ENCODE results near the gene AKAP8.
"Not testable (repeated sequence)": the region's sequence is repeated elsewhere in the genome, so short reads cannot be mapped to it uniquely, and the experiment has no call there.

Gene AKAP8

DNA sequence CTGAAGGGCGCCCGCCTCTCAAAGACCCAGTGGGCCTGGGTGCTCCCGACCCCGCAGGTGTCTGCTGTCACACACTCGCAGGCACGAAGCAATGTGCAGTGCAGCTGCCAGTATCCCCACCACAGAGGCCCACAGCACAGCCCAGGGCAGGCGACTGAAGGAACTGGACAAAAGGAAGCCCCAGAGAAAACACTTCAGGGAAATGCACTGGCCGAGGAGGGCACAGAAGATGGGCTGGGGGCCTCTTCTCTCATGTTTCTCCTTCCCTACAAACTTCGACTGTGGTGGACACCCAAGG is 10.0 kb downstream of the AKAP8 start:
- no peak overlapping the region for H3K4me3 Mint-ChIP-seq
- H3K9me3 Mint-ChIP-seq, result no peaks in the 10 kb centered on the region
- peaks cover 3% of the 10 kb centered on the region for H3K36me3 Mint-ChIP-seq
- no peaks in the 10 kb centered on the region for H3K27me3 Mint-ChIP-seq
- peaks cover 10% of the 10 kb centered on the region for H3K4me1 Mint-ChIP-seq
- H3K27ac Mint-ChIP-seq, result no peak overlapping the region

DNA sequence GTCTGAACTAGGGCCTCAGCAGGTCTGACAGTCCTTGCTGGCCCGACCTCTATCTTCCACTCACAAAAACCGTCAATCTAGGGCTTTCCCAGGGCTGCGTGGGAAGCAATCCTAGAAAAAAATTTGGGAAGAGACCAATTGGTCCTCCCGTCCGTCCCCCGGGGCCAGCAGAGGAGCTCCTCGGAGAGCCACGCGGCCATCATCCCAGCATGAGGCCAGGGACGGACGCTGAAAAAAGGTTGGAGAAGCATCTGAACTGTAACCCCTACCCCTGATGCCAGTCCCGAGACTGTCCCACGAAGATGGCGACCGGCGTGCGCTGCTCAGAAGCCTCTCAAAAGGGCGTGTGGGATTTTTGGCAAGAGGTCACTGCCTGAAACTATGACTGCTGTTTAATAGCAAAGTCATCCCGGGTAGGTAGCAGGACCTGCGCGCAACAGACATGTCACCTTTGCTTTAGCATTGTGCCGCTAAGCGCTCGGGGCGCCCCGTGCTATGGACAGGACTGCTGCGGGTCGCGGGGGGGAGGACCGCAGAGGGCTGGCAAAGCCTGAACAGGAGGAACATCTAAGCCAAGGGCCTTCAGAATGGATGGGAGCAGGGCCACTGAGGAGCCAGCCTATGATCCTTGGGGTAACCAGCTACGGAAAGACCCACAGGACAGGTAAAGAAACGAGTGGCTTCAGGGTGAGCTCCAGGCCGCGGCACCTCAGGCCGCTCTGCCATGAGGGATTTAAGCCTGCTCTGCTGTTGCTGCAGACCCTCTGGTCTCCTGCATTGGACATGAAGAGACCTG is 10.6 kb downstream of the AKAP8 start:
- Mint-ChIP-seq H3K27ac (no peak overlapping the region), H3K4me1 (peaks cover 9% of the 10 kb centered on the region), H3K27me3 (no peaks in the 10 kb centered on the region), H3K36me3 (peaks cover 3% of the 10 kb centered on the region), H3K9me3 (no peaks in the 10 kb centered on the region), H3K4me3 (no peak overlapping the region)

DNA sequence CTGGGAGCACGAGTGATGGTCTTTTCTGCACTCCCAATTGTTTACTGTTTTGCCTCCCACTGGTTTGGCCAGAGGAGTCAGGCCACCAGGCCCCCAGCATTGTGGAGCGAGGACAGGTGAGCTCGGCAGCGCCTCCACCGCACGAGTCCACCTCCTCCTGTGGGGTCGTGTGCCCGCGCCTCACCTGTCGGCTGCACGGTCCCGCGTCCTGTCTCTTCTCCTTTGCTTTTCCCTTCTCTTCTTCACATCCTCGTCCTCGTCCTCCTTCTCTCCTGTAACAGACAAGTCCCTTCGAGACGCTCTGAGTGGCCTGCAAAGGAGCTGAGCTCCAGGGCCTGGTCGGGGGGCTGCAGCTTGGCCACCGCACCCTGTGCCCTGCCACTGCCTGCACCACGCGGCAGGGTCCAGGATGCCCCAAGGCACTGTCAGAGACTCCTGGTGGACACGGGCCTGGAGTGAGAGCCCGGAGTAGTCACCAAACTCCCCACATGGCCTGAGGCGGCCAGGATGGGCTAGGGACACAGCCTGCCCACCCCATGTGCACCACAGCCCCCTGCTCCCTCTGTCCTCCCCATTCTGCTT is 11.4 kb downstream of the AKAP8 start:
- Mint-ChIP-seq H3K4me1 (peaks cover 6% of the 10 kb centered on the region), H3K9me3 (no peaks in the 10 kb centered on the region), H3K27ac (no peak overlapping the region), H3K27me3 (no peaks in the 10 kb centered on the region), H3K4me3 (no peak overlapping the region), H3K36me3 (peaks cover 6% of the 10 kb centered on the region)

DNA sequence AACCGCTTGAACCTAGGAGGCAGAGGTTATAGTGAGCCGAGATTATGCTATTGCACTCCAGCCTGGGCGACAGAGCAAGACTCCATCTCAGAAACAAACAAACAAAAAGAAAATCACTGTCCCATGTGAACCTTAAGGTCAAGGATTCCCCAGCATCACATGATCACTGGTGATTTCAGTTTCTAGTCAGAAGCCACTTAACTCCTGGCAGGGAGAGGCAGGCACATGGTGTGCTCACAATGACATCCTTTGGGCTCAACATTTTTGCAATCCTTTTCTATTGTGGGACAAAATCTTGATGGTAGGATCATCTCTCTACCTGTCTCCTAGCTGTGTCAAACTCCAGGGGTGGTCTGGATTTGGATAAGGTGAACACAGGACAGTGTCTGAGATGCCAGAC is 12.1 kb downstream of the AKAP8 start:
- Mint-ChIP-seq H3K4me3 (no peak overlapping the region), H3K36me3 (peaks cover 6% of the 10 kb centered on the region), H3K27ac (no peak overlapping the region)

DNA sequence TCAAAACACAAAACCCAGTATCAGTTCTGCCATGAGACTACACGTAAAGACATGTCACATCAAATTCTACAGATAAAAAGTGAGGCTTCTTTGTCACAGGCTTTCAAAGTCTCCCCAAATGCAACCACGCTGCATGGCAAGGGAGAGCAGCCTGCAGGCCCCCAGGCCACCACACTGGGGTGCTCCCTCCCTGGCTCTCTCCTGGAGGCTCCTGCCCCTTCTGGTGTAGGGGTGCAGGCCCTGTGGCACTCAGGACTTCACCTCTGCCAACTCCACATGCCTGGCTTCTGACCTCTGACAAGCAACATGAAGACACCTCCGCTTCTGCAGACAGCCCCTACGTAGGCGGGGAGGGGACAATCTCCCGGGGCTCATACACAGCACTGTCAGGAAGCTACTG is 14.3 kb downstream of the AKAP8 start:
- Mint-ChIP-seq H3K4me1 (no peaks in the 10 kb centered on the region), H3K4me3 (no peak overlapping the region), H3K27me3 (no peaks in the 10 kb centered on the region), H3K36me3 (peaks cover 9% of the 10 kb centered on the region), H3K27ac (no peak overlapping the region), H3K9me3 (no peaks in the 10 kb centered on the region)

More for the DNA sequence above, 12.1 kb downstream of the AKAP8 start:
- Mint-ChIP-seq H3K4me1 (peaks cover 3% of the 10 kb centered on the region), H3K9me3 (no peaks in the 10 kb centered on the region), H3K27me3 (no peaks in the 10 kb centered on the region)

DNA sequence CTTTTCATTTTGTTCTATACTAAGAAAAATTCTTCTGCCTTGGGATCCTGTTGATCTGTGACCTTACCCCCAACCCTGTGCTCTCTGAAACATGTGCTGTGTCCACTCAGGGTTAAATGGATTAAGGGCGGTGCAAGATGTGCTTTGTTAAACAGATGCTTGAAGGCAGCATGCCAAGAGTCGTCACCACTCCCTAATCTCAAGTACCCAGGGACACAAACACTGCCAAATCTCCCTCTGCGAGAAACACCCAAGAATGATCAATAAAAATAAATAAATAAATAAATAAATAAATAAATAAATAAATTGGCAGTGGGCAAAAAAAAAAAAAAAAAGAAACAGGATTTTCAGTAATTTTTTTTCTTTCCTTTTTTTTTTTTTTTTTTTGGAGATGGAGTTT is 15.8 kb downstream of the AKAP8 start:
- H3K27me3 Mint-ChIP-seq, H3K36me3 Mint-ChIP-seq, H3K9me3 Mint-ChIP-seq, H3K4me3 Mint-ChIP-seq, H3K27ac Mint-ChIP-seq, H3K4me1 Mint-ChIP-seq: not testable (repeated sequence)

DNA sequence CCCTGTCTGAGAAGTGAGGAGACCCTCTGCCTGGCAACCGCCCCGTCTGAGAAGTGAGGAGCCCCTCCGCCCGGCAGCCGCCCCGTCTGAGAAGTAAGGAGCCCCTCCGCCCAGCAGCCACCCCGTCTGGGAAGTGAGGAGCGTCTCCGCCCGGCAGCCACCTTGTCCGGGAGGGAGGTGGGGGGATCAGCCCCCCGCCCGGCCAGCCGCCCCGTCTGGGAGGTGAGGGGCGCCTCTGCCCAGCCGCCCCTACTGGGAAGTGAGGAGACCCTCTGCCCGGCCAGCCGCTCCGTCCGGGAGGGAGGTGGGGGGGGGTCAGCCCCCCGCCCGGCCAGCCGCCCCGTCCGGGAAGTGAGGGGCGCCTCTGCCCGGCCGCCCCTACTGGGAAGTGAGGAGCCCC is 16.5 kb downstream of the AKAP8 start:
- not testable (repeated sequence) for H3K4me1 Mint-ChIP-seq, H3K9me3 Mint-ChIP-seq, H3K4me3 Mint-ChIP-seq, H3K36me3 Mint-ChIP-seq, H3K27ac Mint-ChIP-seq, H3K27me3 Mint-ChIP-seq

DNA sequence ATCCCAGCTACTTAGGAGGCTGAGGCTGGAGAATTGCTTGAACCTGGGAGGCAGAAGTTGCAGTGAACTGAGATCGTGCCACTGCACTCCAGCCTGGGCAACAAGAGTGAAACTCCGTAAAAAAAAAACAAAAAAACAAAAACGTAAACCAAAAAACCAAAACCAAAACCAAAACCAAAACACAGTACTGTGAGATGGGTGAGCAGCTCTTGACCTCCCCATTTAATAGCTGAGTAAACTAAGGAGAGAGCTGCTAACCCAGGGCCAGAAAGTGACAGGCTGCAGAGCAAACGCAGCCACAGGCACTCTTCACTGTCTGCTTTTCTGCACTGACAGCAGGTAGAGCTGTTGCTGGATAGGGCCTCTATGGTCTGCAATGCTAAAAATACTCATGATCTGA is 19.6 kb downstream of the AKAP8 start:
- not testable (repeated sequence) for H3K4me1 Mint-ChIP-seq, H3K4me3 Mint-ChIP-seq, H3K9me3 Mint-ChIP-seq, H3K27me3 Mint-ChIP-seq, H3K27ac Mint-ChIP-seq
- H3K36me3 Mint-ChIP-seq, result peaks cover 10% of the 10 kb centered on the region

DNA sequence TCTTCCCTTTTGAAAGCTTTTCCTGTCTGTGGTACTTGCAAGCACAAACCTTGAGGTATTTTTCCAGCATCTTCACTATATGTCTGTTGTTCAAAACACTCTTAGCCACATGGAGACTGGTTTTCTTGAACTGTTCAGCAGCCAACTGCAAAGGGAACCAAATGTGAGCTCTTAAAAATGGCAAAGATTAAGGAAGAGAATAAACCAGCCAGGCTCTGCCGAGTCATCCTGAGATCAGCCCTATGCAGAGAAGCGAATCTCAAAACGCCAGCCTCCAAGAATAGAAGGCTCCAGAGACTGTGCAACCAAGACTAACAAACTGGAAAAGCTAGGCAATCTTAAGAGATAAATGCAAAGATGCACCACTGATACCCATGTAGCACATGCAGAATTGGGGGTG is 20.7 kb downstream of the AKAP8 start:
- H3K27ac Mint-ChIP-seq, result no peak overlapping the region
- H3K27me3 Mint-ChIP-seq, result no peaks in the 10 kb centered on the region
- H3K4me3 Mint-ChIP-seq, result no peak overlapping the region
- H3K36me3 Mint-ChIP-seq, result peaks cover 15% of the 10 kb centered on the region
- no peaks in the 10 kb centered on the region for H3K4me1 Mint-ChIP-seq
- H3K9me3 Mint-ChIP-seq, result no peaks in the 10 kb centered on the region

DNA sequence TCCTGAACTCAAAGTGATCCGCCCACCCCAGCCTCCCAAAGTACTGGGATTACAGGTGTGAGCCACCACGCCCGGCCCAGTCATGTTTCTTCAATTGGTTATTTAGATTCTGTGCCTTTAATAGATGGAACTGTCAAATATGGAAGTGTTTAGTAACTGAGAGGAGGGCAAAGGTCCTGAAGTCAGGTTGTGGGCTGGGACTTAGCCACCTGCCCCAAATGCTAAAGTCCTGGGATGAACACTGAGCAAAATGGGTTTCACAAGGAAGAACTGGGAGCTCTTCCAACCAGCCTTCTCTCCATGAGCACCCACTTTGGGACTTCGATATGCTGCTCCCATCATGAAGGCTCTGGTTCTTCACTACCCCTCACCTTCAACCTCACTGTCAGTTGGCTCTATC is 21.7 kb downstream of the AKAP8 start:
- Mint-ChIP-seq H3K9me3 (no peaks in the 10 kb centered on the region), H3K27ac (no peak overlapping the region), H3K4me3 (no peak overlapping the region), H3K27me3 (no peaks in the 10 kb centered on the region), H3K36me3 (peaks cover 13% of the 10 kb centered on the region), H3K4me1 (no peaks in the 10 kb centered on the region)

DNA sequence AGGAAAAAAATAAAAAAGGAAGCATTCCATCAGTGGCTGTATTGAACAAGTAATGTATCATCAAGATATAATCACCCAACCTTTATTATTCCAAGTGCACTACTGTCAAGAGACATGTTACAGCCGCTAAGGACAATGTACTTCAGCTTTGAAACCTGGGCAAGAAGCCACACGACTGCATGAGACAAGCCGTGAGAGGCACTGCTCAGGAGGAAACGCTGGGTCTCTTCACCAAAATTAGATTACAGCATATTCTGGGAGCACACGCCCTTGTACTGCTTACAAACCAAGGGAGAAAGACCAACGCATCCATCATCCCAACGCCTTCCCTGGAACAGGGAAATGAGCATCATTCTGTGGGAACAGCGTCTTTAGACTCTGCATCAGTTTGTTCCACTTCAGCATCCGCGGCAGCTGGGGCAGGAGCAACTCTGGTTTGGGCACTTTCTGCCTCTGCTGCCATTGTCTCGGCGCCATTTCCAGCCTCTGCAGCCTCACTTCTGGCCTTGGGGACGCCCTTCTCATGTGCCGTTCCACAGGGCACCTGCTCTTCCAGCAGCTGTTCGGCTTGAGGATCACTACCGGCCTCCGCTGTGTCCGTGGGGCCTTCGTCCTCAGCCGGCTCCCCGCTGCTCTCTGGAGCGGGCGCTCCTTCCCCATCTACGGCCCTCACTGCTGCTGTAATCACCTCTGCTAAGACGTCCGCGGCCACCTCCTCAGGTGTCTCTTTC is 24.9 kb downstream of the AKAP8 start:
- no peaks in the 10 kb centered on the region for H3K4me1 Mint-ChIP-seq
- no peak overlapping the region for H3K4me3 Mint-ChIP-seq
- no peaks in the 10 kb centered on the region for H3K27me3 Mint-ChIP-seq
- H3K9me3 Mint-ChIP-seq, result no peaks in the 10 kb centered on the region
- H3K36me3 Mint-ChIP-seq, result peaks cover 10% of the 10 kb centered on the region
- H3K27ac Mint-ChIP-seq, result no peak overlapping the region

DNA sequence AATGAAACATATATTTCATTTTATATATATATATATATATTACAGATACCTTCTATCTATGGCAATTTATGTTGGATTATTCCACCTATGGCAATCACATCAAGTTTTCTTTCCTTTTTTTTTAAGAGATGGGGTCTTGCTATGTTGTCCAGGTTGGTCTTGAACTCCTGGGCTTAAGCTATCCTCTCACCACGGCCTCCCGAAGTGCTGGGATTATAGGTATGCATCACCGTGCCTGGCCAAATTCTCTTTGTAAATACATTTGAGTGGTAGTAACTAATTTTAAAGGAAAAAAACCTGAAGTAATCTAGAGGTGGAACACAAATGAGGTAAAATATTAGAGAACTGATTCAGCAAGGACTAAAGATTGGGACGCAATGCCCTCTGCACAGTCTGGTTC is 25.7 kb downstream of the AKAP8 start:
- H3K27ac Mint-ChIP-seq, result no peak overlapping the region
- no peak overlapping the region for H3K4me3 Mint-ChIP-seq
- H3K36me3 Mint-ChIP-seq, result peaks cover 10% of the 10 kb centered on the region

DNA sequence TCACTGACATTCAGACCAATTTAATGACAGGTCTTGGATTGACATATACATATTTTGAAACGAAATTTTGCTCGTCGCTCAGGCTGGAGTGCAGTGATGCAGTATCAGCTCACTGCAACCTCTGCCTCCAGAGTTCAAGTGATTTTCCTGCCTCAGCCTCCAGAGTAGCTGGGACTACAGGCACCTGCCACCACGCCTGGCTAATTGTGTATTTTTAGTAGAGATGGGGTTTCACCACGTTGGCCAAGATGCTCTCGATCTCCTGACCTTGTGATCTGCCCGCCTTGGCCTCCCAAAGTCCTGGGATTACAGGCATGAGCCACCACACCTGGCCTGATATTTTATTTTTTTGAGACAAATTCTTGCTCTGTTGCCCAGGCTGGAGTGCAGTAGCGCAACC is 27.1 kb downstream of the AKAP8 start:
- H3K9me3 Mint-ChIP-seq, H3K4me3 Mint-ChIP-seq, H3K27ac Mint-ChIP-seq, H3K27me3 Mint-ChIP-seq, H3K4me1 Mint-ChIP-seq, H3K36me3 Mint-ChIP-seq: not testable (repeated sequence)

More for the DNA sequence above, 25.7 kb downstream of the AKAP8 start:
- no peaks in the 10 kb centered on the region for H3K4me1 Mint-ChIP-seq
- no peaks in the 10 kb centered on the region for H3K27me3 Mint-ChIP-seq
- H3K9me3 Mint-ChIP-seq, result no peaks in the 10 kb centered on the region

DNA sequence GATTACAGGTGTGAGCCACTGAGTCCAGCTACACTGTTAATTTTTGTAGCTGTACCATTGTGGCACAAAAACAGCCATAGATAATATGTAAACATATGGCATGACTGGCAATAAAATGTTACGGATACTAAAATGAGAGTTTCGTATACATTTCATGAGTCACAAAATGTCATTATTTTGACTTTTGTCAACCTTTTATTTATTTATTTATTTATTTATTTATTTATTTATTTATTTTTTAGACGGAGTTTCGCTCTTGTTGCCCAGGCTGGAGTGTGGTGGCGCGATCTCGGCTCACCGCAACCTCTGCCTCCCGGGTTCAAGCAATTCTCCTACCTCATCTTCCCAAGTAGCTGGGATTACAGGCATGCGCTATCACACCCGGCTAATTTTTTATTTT is 38.3 kb downstream of the AKAP8 start:
- not testable (repeated sequence) for H3K27ac Mint-ChIP-seq, H3K4me3 Mint-ChIP-seq, H3K27me3 Mint-ChIP-seq, H3K4me1 Mint-ChIP-seq, H3K9me3 Mint-ChIP-seq, H3K36me3 Mint-ChIP-seq

DNA sequence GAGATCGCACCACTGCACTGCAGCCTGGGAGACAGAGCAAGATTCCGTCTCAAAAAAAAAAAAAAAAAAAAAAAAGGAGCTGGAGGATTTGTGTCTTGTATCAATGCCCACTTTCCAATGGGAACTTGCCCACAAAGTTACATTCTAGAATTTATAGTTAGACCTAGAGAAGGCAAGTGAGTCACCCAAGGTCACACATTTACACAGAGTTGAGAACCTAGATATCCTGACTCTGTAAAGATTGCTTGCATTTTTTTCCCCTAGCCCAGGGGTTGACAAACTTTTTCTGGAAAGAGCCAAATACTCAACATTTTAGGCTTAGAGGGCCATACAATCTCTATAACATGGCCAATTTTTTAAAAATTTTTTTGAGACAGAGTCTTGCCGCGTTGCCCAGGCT is 39.5 kb downstream of the AKAP8 start:
- Mint-ChIP-seq H3K27ac (no peak overlapping the region), H3K4me1 (no peaks in the 10 kb centered on the region), H3K4me3 (no peak overlapping the region), H3K9me3 (no peaks in the 10 kb centered on the region), H3K36me3 (peaks cover 1% of the 10 kb centered on the region), H3K27me3 (no peaks in the 10 kb centered on the region)

DNA sequence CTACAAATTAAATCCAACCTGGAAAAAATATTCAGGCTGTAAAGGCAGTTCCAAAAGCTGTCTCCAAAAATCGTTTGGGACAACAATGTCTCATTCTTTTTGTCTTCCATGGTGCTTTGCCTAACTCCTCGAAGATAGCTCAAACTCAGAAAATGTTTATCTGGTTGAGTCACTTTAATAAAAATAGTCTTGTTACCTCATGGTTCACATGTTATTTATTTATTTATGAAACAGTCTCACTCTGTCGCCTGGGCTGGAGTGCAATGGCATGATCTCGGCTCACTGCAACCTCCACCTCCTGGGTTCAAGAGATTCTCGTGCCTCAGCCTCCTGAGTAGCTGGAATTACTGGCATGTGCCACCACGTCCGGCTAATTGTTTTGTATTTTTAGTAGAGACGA is 42.4 kb downstream of the AKAP8 start:
- no peak overlapping the region for H3K4me3 Mint-ChIP-seq
- no peaks in the 10 kb centered on the region for H3K27me3 Mint-ChIP-seq
- peaks cover 9% of the 10 kb centered on the region for H3K4me1 Mint-ChIP-seq
- H3K27ac Mint-ChIP-seq, result no peak overlapping the region
- no peaks in the 10 kb centered on the region for H3K36me3 Mint-ChIP-seq
- no peaks in the 10 kb centered on the region for H3K9me3 Mint-ChIP-seq

Measured in activated naive CD4-positive, alpha-beta T cell treated with anti-CD3 and anti-CD28 coated beads, Interleukin-2, amount 50 U/mL, for 24 hours (primary cell).